Raji (cell line): Measurements from ENCODE around the gene PRKACG.

Experiments
- POLR2A ChIP-seq: IDR thresholded peaks from 2 replicates; pipeline ENCODE4 v1.6.1; 2011; ENCODE audit warnings: low read depth, low read length, control low read depth; ENCODE audit not compliant: insufficient read depth

The PRKACG gene

GRCh38 chr9:69014013-69014412 is at the start of gene PRKACG:
Gene PRKACG, minus strand, starts transcription at chr9:69014113. Its CDS starts 21 bp downstream, at chr9:69014092.
- no peak for TF ChIP-seq POLR2A

- TF ChIP-seq POLR2A, result no peak
These were observed 48.3 kb upstream of the PRKACG start for GRCh38 chr9:69062195-69062594.

- TF ChIP-seq POLR2A, result no peak
These were observed 46.9 kb upstream of the PRKACG start for GRCh38 chr9:69060766-69061165.

- no peak for TF ChIP-seq POLR2A
These were observed 44.2 kb upstream of the PRKACG start for GRCh38 chr9:69058101-69058500.

GRCh38 chr9:69056191-69056815 is 42.4 kb upstream of the PRKACG start:
- no peak for TF ChIP-seq POLR2A

GRCh38 chr9:69054989-69055388 is 41.1 kb upstream of the PRKACG start:
- TF ChIP-seq POLR2A, result no peak

- no peak for TF ChIP-seq POLR2A
These were observed 35.2 kb upstream of the PRKACG start for GRCh38 chr9:69049094-69049493.

- TF ChIP-seq POLR2A, result no peak
These were observed 33.5 kb upstream of the PRKACG start for GRCh38 chr9:69047371-69047770.

- no peak for TF ChIP-seq POLR2A
These were observed 32.8 kb upstream of the PRKACG start for GRCh38 chr9:69046723-69047122.

GRCh38 chr9:69045821-69046220 is 31.9 kb upstream of the PRKACG start:
- no peak for TF ChIP-seq POLR2A

GRCh38 chr9:69044240-69045219 is 30.6 kb upstream of the PRKACG start:
- no peak for TF ChIP-seq POLR2A

- no peak for TF ChIP-seq POLR2A
These were observed 26.7 kb upstream of the PRKACG start for GRCh38 chr9:69040646-69041045.

GRCh38 chr9:69036799-69037198 is 22.9 kb upstream of the PRKACG start:
- no peak for TF ChIP-seq POLR2A

- no peak for TF ChIP-seq POLR2A
These were observed 22.4 kb upstream of the PRKACG start for GRCh38 chr9:69036309-69036708.

GRCh38 chr9:69035438-69036308 is 21.8 kb upstream of the PRKACG start, which contains the start of gene FXN:
Gene FXN, plus strand, starts transcription at chr9:69035752. Its CDS starts 31 bp downstream, at chr9:69035783.
- peak; percentile 53 for TF ChIP-seq POLR2A
